Stimulated activated naive CD8-positive, alpha-beta T cell treated with anti-CD3 and anti-CD28 coated beads, Interleukin-15, Interleukin-2, amounts not matched to agents 100 U/mL and 50 U/mL, for 24 hours (primary cell): ENCODE measurements around the gene GRIK5.
"Not testable (repeated sequence)": the region's sequence is repeated elsewhere in the genome, so short reads cannot be mapped to it uniquely, and the experiment has no call there.

Source experiments
- ATAC-seq: fragments of 150-1000 bp; cut with Tn5 transposase; one replicate; pipeline ENCODE4 v1.10.0; 2021
- DNase-seq: peaks from one replicate; pipeline ENCODE4 v3.0.0; 2021

GRIK5 gene

GRCh38 chr19:42069619-42070351, at the start of gene GRIK5:
GRIK5 (minus strand) TSS chr19:42070206; CDS start chr19:42065770, 4,436 bp downstream.
- ATAC-seq = no peak
- no peak for DNase-seq

GRCh38 chr19:42117076-42117475, 47.1 kb upstream of the GRIK5 start:
- DNase-seq = no peak
- ATAC-seq = no peak

- ATAC-seq (no peak), DNase-seq (no peak)
These were observed 46.5 kb upstream of the GRIK5 start for GRCh38 chr19:42116308-42117075.

GRCh38 chr19:42115705-42116104, 45.7 kb upstream of the GRIK5 start:
- DNase-seq = no peak
- no peak for ATAC-seq

- ATAC-seq (no peak), DNase-seq (no peak)
These were observed 45.2 kb upstream of the GRIK5 start for GRCh38 chr19:42115219-42115618.

GRCh38 chr19:42114412-42114811, 44.4 kb upstream of the GRIK5 start:
- ATAC-seq (no peak), DNase-seq (no peak)

- ATAC-seq = peak; percentile 48
- peak; percentile 24 for DNase-seq
These were observed 43.8 kb upstream of the GRIK5 start for GRCh38 chr19:42113641-42114348.

- DNase-seq (no peak), ATAC-seq (no peak)
These were observed 41.8 kb upstream of the GRIK5 start for GRCh38 chr19:42111811-42112210.

GRCh38 chr19:42111384-42111783, 41.4 kb upstream of the GRIK5 start:
- no peak for DNase-seq
- no peak for ATAC-seq

GRCh38 chr19:42110658-42111057, 40.7 kb upstream of the GRIK5 start:
- DNase-seq (no peak), ATAC-seq (no peak)

GRCh38 chr19:42109896-42110295, 39.9 kb upstream of the GRIK5 start:
- ATAC-seq (no peak), DNase-seq (no peak)

- DNase-seq (peak; percentile 91), ATAC-seq (peak; percentile 90)
These were observed 38.8 kb upstream of the GRIK5 start for GRCh38 chr19:42108527-42109389.

- ATAC-seq (no peak), DNase-seq (no peak)
These were observed 35.4 kb upstream of the GRIK5 start for GRCh38 chr19:42105368-42105767.

- ATAC-seq (no peak), DNase-seq (no peak)
These were observed 32.9 kb upstream of the GRIK5 start for GRCh38 chr19:42102877-42103276.

- not testable (repeated sequence) for ATAC-seq, DNase-seq
These were observed 30.2 kb upstream of the GRIK5 start for GRCh38 chr19:42100241-42100640.

- DNase-seq (no peak), ATAC-seq (no peak)
These were observed 29.4 kb upstream of the GRIK5 start for GRCh38 chr19:42099336-42099925.

GRCh38 chr19:42098781-42099180, 28.8 kb upstream of the GRIK5 start:
- DNase-seq (no peak), ATAC-seq (no peak)

- no peak for DNase-seq
- ATAC-seq = no peak
These were observed 27.5 kb upstream of the GRIK5 start for GRCh38 chr19:42097461-42097860.

GRCh38 chr19:42096255-42096837, 26.3 kb upstream of the GRIK5 start:
- DNase-seq = no peak
- ATAC-seq = no peak

- DNase-seq = no peak
- ATAC-seq = no peak
These were observed 25.8 kb upstream of the GRIK5 start for GRCh38 chr19:42095814-42096230.

- DNase-seq (no peak), ATAC-seq (no peak)
These were observed 25.3 kb upstream of the GRIK5 start for GRCh38 chr19:42095142-42095813.
